ENCODE measurements around the gene RXRA.

- no peak for TF ChIP-seq CTCF (IDR thresholded peaks at IDR 0.05)
- no peak for TF ChIP-seq POLR2A (IDR thresholded peaks at IDR 0.05)
- TF ChIP-seq POLR2AphosphoS5 (IDR thresholded peaks at IDR 0.05; ENCODE audit: insufficient read depth in 1 of 2, low read depth in 1 of 2), result no peak
These were observed 109.5 kb downstream of the RXRA start for GRCh38 chr9:134435550-134436378.

Measured in vagina (tissue), 2 donors.